H1 (cell line): ENCODE results near the gene PRR36. TPM values are rescaled to one million over a fixed set of nuclear protein-coding genes. Genes with fewer than 3 reads are reported as not detected.

Experiments
- CTCF ChIA-PET: fragments of 300-600 bp; sonication (Branson Sonifier 250); formaldehyde crosslinking; loops from one replicate; lab custom pipeline; 2021; ENCODE audit not compliant: partially characterized antibody; lab: Charles Lee
- POLR2A ChIA-PET: fragments of 300-600 bp; sonication (Branson Sonifier 250); formaldehyde crosslinking; loops from one replicate; lab custom pipeline; 2021; ENCODE audit warnings: inconsistent platforms; ENCODE audit not compliant: partially characterized antibody; lab: Charles Lee
- DNase-seq, 2 experiments: peaks; one replicate each; pipeline versions ENCODE4 v3.0.0 to v3.0.0-alpha.2; 2010 to 2022; ENCODE audit warnings: low spot score in 2 of 2, low read depth in 1 of 2, mixed read lengths in 1 of 2
- FAIRE-seq: peaks from 2 replicates; lab custom pipeline; 2011; peaks lifted over from hg19 to GRCh38; lab: Jason Lieb, UNC
- H2AFZ ChIP-seq: 2 replicates; pipeline ENCODE4 v1.8.1; 2012; ENCODE audit warnings: low read length, inconsistent platforms
- H2AK5ac ChIP-seq: 2 replicates; pipeline ENCODE4 v1.6.1; 2013; ENCODE audit warnings: low read depth, low read length
- H2BK120ac ChIP-seq: replicated peaks from 2 replicates; pipeline ENCODE3; 2013; ENCODE audit warnings: low read depth, low read length, inconsistent platforms
- H2BK12ac ChIP-seq: 2 replicates; pipeline ENCODE4 v1.6.1; 2013; ENCODE audit warnings: low read depth, low read length
- H2BK15ac ChIP-seq: 2 replicates; pipeline ENCODE4 v1.6.1; 2013; ENCODE audit warnings: low read length
- H2BK20ac ChIP-seq: 2 replicates; pipeline ENCODE4 v1.6.1; 2013; ENCODE audit warnings: low read length
- H2BK5ac ChIP-seq: 2 replicates; pipeline ENCODE4 v1.6.1; 2013; ENCODE audit warnings: low read depth, low read length
- H3K14ac ChIP-seq: 2 replicates; pipeline ENCODE4 v1.6.1; 2013; ENCODE audit warnings: inconsistent platforms; ENCODE audit not compliant: insufficient read length
- H3K18ac ChIP-seq: 2 replicates; pipeline ENCODE4 v1.6.1; 2013; ENCODE audit warnings: low read length; ENCODE audit errors: extremely low read depth
- H3K23ac ChIP-seq: 2 replicates; pipeline ENCODE4 v1.6.1; 2013; ENCODE audit warnings: inconsistent platforms; ENCODE audit not compliant: insufficient read length
- H3K23me2 ChIP-seq: 2 replicates; pipeline ENCODE4 v1.6.1; 2013; ENCODE audit warnings: low read depth, low read length
- H3K27ac ChIP-seq: 2 replicates; pipeline ENCODE4 v1.6.1; 2011; ENCODE audit warnings: low read depth, low read length, inconsistent platforms
- H3K27me3 ChIP-seq, 4 experiments: replicated peaks in 1 of 4; 1 replicate in 1 of 4; 2 replicates in 3 of 4; pipeline versions ENCODE4 v1.6.1 to v1.8.1; 2011 to 2013; ENCODE audit warnings: low read length in 3 of 4, mild to moderate bottlenecking in 3 of 4, inconsistent platforms in 2 of 4, mixed read lengths in 2 of 4, moderate library complexity in 1 of 4; ENCODE audit not compliant: control insufficient read depth in 3 of 4, insufficient read depth in 3 of 4; ENCODE audit errors: extremely low read depth in 1 of 4
- H3K36me3 ChIP-seq, 4 experiments: 2 replicates each; pipeline versions ENCODE4 v1.6.1 to v1.8.1; 2011 to 2013; ENCODE audit warnings: mild to moderate bottlenecking in 4 of 4, low read length in 3 of 4, moderate library complexity in 2 of 4, control low read depth in 1 of 4, inconsistent platforms in 1 of 4; ENCODE audit not compliant: insufficient read depth in 4 of 4, control insufficient read depth in 2 of 4
- H3K4ac ChIP-seq: replicated peaks from 2 replicates; pipeline ENCODE3; 2013; ENCODE audit warnings: low read length, low read depth, mixed read lengths, inconsistent platforms; ENCODE audit not compliant: insufficient read length
- H3K4me1 ChIP-seq, 4 experiments: replicated peaks in 1 of 4; 1 replicate in 1 of 4; 2 replicates in 3 of 4; pipeline versions ENCODE4 v1.6.1 to v1.8.1; 2011 to 2013; ENCODE audit warnings: low read length in 3 of 4, inconsistent platforms in 2 of 4, mixed read lengths in 1 of 4; ENCODE audit not compliant: insufficient read depth in 4 of 4, control insufficient read depth in 3 of 4
- H3K4me2 ChIP-seq, 2 experiments: 2 replicates each; pipeline versions ENCODE4 v1.6.1 to v1.8.1; 2011 to 2013; ENCODE audit warnings: low read depth in 2 of 2, low read length in 2 of 2, control low read depth in 1 of 2, inconsistent platforms in 1 of 2, mild to moderate bottlenecking in 1 of 2; ENCODE audit not compliant: insufficient read depth in 1 of 2
- H3K4me3 ChIP-seq, 4 experiments: fragments of 200-600, 300-600 bp in 1 of 4; sonication (generic), shearing (Covaris generic), sonication (Bioruptor Twin) in 1 of 4; 2 replicates each; pipeline versions ENCODE4 v1.5.1 to v1.8.1; 2011 to 2016; ENCODE audit warnings: low read length in 4 of 4, low read depth in 3 of 4, control low read depth in 2 of 4, inconsistent platforms in 2 of 4, mild to moderate bottlenecking in 2 of 4, mixed read lengths in 1 of 4, moderate library complexity in 1 of 4; ENCODE audit not compliant: insufficient read depth in 2 of 4; ENCODE audit errors: extremely low read depth in 1 of 4
- H3K56ac ChIP-seq: replicated peaks from 2 replicates; pipeline ENCODE3; 2013; ENCODE audit warnings: low read depth, mild to moderate bottlenecking, mixed read lengths, low read length, inconsistent platforms; ENCODE audit not compliant: insufficient read length
- H3K79me1 ChIP-seq: 2 replicates; pipeline ENCODE4 v1.6.1; 2013; ENCODE audit warnings: low read depth, low read length, control low read depth
- H3K79me2 ChIP-seq, 2 experiments: 2 replicates each; pipeline versions ENCODE4 v1.6.1 to v1.8.1; 2012 to 2013; ENCODE audit warnings: low read length in 2 of 2, mild to moderate bottlenecking in 2 of 2, inconsistent platforms in 1 of 2; ENCODE audit not compliant: insufficient read depth in 2 of 2, control insufficient read depth in 1 of 2
- H3K9ac ChIP-seq, 4 experiments: replicated peaks in 1 of 4; 1 replicate in 1 of 4; 2 replicates in 3 of 4; pipeline versions ENCODE4 v1.6.1 to v1.8.1; 2011 to 2013; ENCODE audit warnings: low read depth in 3 of 4, low read length in 3 of 4, control low read depth in 2 of 4, mild to moderate bottlenecking in 2 of 4, moderate library complexity in 2 of 4, inconsistent platforms in 1 of 4; ENCODE audit errors: extremely low read depth in 1 of 4
- H3K9me3 ChIP-seq, 2 experiments: 2 replicates each; pipeline versions ENCODE4 v1.6.1 to v1.8.1; 2012 to 2013; ENCODE audit warnings: mild to moderate bottlenecking in 2 of 2, moderate library complexity in 2 of 2, control low read depth in 1 of 2, inconsistent platforms in 1 of 2, low read depth in 1 of 2, low read length in 1 of 2, mixed read lengths in 1 of 2; ENCODE audit not compliant: insufficient read depth in 2 of 2
- H4K20me1 ChIP-seq, 2 experiments: replicated peaks in 1 of 2; 2 replicates each; pipeline versions ENCODE3 to v1.8.1; 2011 to 2013; ENCODE audit warnings: inconsistent platforms in 2 of 2, low read length in 2 of 2, mild to moderate bottlenecking in 1 of 2; ENCODE audit not compliant: insufficient read depth in 2 of 2, control insufficient read depth in 1 of 2
- H4K5ac ChIP-seq: 2 replicates; pipeline ENCODE4 v1.6.1; 2013; ENCODE audit warnings: low read length, low read depth, mixed read lengths, inconsistent platforms; ENCODE audit not compliant: insufficient read length
- H4K8ac ChIP-seq: 2 replicates; pipeline ENCODE4 v1.8.0; 2013; ENCODE audit warnings: mild to moderate bottlenecking, moderate library complexity, low read length, inconsistent platforms; ENCODE audit not compliant: insufficient read depth; ENCODE audit errors: extremely low read depth
- H4K91ac ChIP-seq: replicated peaks from 2 replicates; pipeline ENCODE3; 2013; ENCODE audit warnings: low read length, mixed read lengths, inconsistent platforms; ENCODE audit not compliant: insufficient read length
- ASH2L ChIP-seq: fragments of 200-600, 300-600 bp; sonication (generic); IDR thresholded peaks from one replicate; pipeline ENCODE4 v1.7.1; 2017; ENCODE audit warnings: low read length
- ATF2 ChIP-seq: IDR thresholded peaks from 2 replicates; pipeline ENCODE4 v1.6.1; 2012; ENCODE audit warnings: low read length, inconsistent platforms
- CHD1 ChIP-seq: IDR thresholded peaks from 2 replicates; pipeline ENCODE4 v1.6.1; 2012; ENCODE audit warnings: low read depth, low read length, improper control_type of control experiment
- CHD2 ChIP-seq: IDR thresholded peaks from 2 replicates; pipeline ENCODE4 v1.6.1; 2012; ENCODE audit warnings: low read length, improper control_type of control experiment
- CTBP2 ChIP-seq: IDR thresholded peaks from 2 replicates; pipeline ENCODE4 v1.7.0; 2011; ENCODE audit warnings: borderline replicate concordance, mild to moderate bottlenecking, moderate library complexity, mixed read lengths, low read length; ENCODE audit not compliant: insufficient read depth, insufficient read length
- E2F6 ChIP-seq: IDR thresholded peaks from 2 replicates; pipeline ENCODE4 v1.6.1; 2012; ENCODE audit warnings: inconsistent platforms
- KDM5A ChIP-seq: fragments of 200-600 bp; IDR thresholded peaks from 2 replicates; pipeline ENCODE4 v1.7.1; 2012; ENCODE audit warnings: mild to moderate bottlenecking, low read length, inconsistent platforms, mixed read lengths
- NANOG ChIP-seq: IDR thresholded peaks from 2 replicates; pipeline ENCODE4 v1.6.1; 2011; ENCODE audit warnings: low read length, low read depth, mild to moderate bottlenecking, inconsistent platforms; ENCODE audit not compliant: insufficient read depth, poor library complexity, severe bottlenecking
- RAD21 ChIP-seq, 2 experiments: IDR thresholded peaks in 1 of 2; conservative IDR thresholded peaks in 1 of 2; 2 replicates each; pipeline ENCODE4 v1.6.1; 2011; ENCODE audit warnings: low read depth in 2 of 2, low read length in 2 of 2, improper control_type of control experiment in 1 of 2, inconsistent platforms in 1 of 2, mild to moderate bottlenecking in 1 of 2, moderate library complexity in 1 of 2
- RBBP5 ChIP-seq: IDR thresholded peaks from 2 replicates; pipeline ENCODE4 v1.7.1; 2012; ENCODE audit warnings: low read depth, mild to moderate bottlenecking, inconsistent platforms, low read length, moderate library complexity, borderline replicate concordance
- SP1 ChIP-seq: IDR thresholded peaks from 2 replicates; pipeline ENCODE4 v1.6.1; 2011; ENCODE audit warnings: low read depth, low read length
- TCF12 ChIP-seq: IDR thresholded peaks from 2 replicates; pipeline ENCODE4 v1.6.1; 2011; ENCODE audit warnings: low read depth, mild to moderate bottlenecking, low read length
- WGBS, 2 experiments: shearing (Covaris generic) in 1 of 2; methylation state at CpG; one replicate each; pipeline versions ENCODE4 v1.1.6 to v1.1.7; 2013 to 2015; ENCODE audit warnings: low lambda C conversion rate in 2 of 2, mixed read lengths in 2 of 2, inconsistent platforms in 1 of 2, low coverage in 1 of 2, missing lambda C conversion rate in 1 of 2; ENCODE audit not compliant: insufficient replicate concordance in 2 of 2, insufficient coverage in 1 of 2, insufficient read length in 1 of 2; ENCODE audit errors: extremely low coverage in 1 of 2, missing lambda C conversion rate in 1 of 2; 5-methylcytosine and 5-hydroxymethylcytosine counted together
- polyA plus RNA-seq, 7 experiments: library from polyadenylated mRNA; depleted of rRNA in 3 of 7; stranded (reverse) in 5 of 7; unstranded in 2 of 7; fragments of >200 nt in 5 of 7; fragments of 200-250 nt in 2 of 7; gene quantifications; 1 replicate in 5 of 7; 2 replicates in 1 of 7; 4 replicates in 1 of 7; pipeline versions ENCODE4 v1.2.1 to v1.2.3, GENCODE V29; 2011 to 2013; ENCODE audit warnings: missing spikeins in 2 of 7, mixed read lengths in 2 of 7
- total RNA-seq: library from RNA; stranded (reverse); fragmentation: NEBNext Ultra II Directional; extraction: Animal tissue kit (Norgen Biotek cat#: 25700); gene quantifications from 2 replicates; pipeline ENCODE4 v1.2.1, GENCODE V29; 2021

The PRR36 gene
- total and polyA plus RNA-seq, 2 of the 8 experiments (the other 6 are each of a cell fraction or from before 2014, with no cell fraction given) = 1.6 to 23.9 TPM

GRCh38 chr19:7849631-7849999 is 24.6 kb downstream of the PRR36 start:
- Histone ChIP-seq H2AK5ac (no peak overlapping the region), H3K9ac (no peak overlapping the region), H3K27ac (no peak overlapping the region), H2AFZ (no peak overlapping the region), H3K23me2 (0 out of 2 replicates have a peak, but pooled peaks cover 2% of the 10 kb centered on the region), H4K8ac (no peak overlapping the region), H2BK15ac (no peak overlapping the region), H3K9me3 (no peaks in the 10 kb centered on the region), H3K27me3 (peaks cover 0 to 2% (median 0%) of the 10 kb centered on the region in 4 experiments; a peak in 1 of 7 replicates), H4K5ac (no peak overlapping the region), H3K4me2 (no peak overlapping the region), H3K18ac (no peak overlapping the region), H3K4ac (no peak overlapping the region), H2BK120ac (no peak overlapping the region), H3K79me2 (no peaks in the 10 kb centered on the region), H3K23ac (no peak overlapping the region), H3K4me1 (peaks cover 0 to 7% (median 3%) of the 10 kb centered on the region in 4 experiments; a peak in 5 of 7 replicates), H4K20me1 (peaks cover 0 to 5% of the 10 kb centered on the region in 2 experiments), H3K79me1 (no peaks in the 10 kb centered on the region), H4K91ac (no peak overlapping the region), H3K56ac (no peak overlapping the region), H3K36me3 (no peaks in the 10 kb centered on the region), H2BK20ac (no peak overlapping the region), H2BK12ac (no peak overlapping the region), H2BK5ac (no peak overlapping the region), H3K14ac (no peak overlapping the region), H3K4me3 (no peak overlapping the region)
- CTCF ChIA-PET = interaction anchor here (0.6 to 6.1 kb wide), 3 partner anchors 12 to 33 kb away, joined by 3 to 37 read pairs (median 9); no protein-coding TSS in a partner anchor
- FAIRE-seq (no peak), DNase-seq (no peak)
- WGBS, 2 experiments = 89% methylated on average over 6 of the region's 9 CpGs; no CpG with 5 or more reads in 1 of the 2 experiments
- POLR2A ChIA-PET = no interaction called here
- TF ChIP-seq E2F6 (no peak), ASH2L (no peak), KDM5A (no peak), CHD2 (no peak), TCF12 (no peak), ATF2 (no peak), CHD1 (no peak), SP1 (no peak), NANOG (no peak), RAD21 (IDR thresholded peaks at IDR 0.05 in 1 of 2, conservative IDR thresholded peaks at IDR 0.05 in 1 of 2; ENCODE audit: low read depth in 2 of 2, low read length in 2 of 2) (no peak), RBBP5 (no peak), CTBP2 (no peak)
